MG63 (cell line): ENCODE results near the gene PROM2. TPM values are rescaled to one million over a fixed set of nuclear protein-coding genes. Genes with fewer than 3 reads are reported as not detected.
"Not testable (repeated sequence)": the region's sequence is repeated elsewhere in the genome, so short reads cannot be mapped to it uniquely, and the experiment has no call there.

ENCODE experiments used
- DNase-seq: peaks from one replicate; pipeline ENCODE4 v3.0.0-alpha.2; 2020
- H3K27me3 ChIP-seq: fragments of 250-450 bp; sonication (Bioruptor Pico); 2 replicates; pipeline ENCODE4 v1.5.1; 2020; ENCODE audit warnings: mild to moderate bottlenecking, moderate library complexity
- H3K36me3 ChIP-seq: fragments of 250-450 bp; sonication (Bioruptor Pico); 2 replicates; pipeline ENCODE4 v1.5.1; 2020; ENCODE audit warnings: mild to moderate bottlenecking, moderate library complexity
- H3K4me3 ChIP-seq: fragments of 250-450 bp; sonication (Bioruptor Pico); 2 replicates; pipeline ENCODE4 v1.5.1; 2020; ENCODE audit warnings: mild to moderate bottlenecking, moderate library complexity
- H3K9me3 ChIP-seq: fragments of 250-450 bp; sonication (Bioruptor Pico); 2 replicates; pipeline ENCODE4 v1.5.1; 2020; ENCODE audit warnings: mild to moderate bottlenecking, moderate library complexity
- total RNA-seq: library from RNA; depleted of rRNA; stranded (reverse); fragments of >200 nt; shearing (Covaris generic); gene quantifications from 2 replicates; pipeline ENCODE4 v1.2.3, GENCODE V29; 2014; ENCODE audit warnings: low replicate concordance

The PROM2 gene
- total RNA-seq, 1 experiment from 2014 or later = 2.0 TPM

DNA sequence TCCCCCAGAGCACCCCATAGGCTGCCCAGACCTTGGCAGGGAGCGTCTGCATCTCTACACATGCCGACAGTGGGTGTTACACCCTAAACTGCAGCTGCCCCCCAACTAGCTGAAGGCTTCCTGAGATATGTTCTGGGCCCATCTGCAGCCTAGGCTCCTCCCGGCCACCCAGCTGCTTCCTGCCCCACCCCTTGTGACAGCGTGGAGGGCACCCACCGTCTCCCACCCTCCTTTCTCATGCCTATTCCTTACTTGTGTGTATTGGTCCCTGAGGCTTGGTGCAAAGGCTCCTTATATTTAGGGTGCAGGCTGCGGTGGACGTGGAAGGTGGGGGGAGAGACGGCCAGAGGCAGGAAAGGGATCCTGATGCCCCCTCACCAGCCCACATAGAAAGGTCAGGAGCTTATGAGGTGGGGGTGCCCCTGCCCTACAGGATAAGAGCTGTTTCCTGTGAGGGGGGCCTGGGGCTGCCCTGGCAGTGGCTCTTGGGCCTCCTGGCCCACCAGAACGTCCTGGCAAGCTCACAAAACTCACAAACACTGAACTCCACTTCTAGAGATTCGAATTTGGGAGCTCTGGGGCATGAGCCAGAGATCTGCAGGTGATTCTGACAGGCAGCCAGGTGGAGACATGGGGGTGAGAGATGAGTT is 7.3 kb upstream of the PROM2 start:
- Histone ChIP-seq H3K9me3 (no peaks in the 10 kb centered on the region), H3K4me3 (no peak overlapping the region), H3K36me3 (no peaks in the 10 kb centered on the region), H3K27me3 (peaks cover 2% of the 10 kb centered on the region; the same call in 1 of the 2 replicates)
- no peak for DNase-seq

DNA sequence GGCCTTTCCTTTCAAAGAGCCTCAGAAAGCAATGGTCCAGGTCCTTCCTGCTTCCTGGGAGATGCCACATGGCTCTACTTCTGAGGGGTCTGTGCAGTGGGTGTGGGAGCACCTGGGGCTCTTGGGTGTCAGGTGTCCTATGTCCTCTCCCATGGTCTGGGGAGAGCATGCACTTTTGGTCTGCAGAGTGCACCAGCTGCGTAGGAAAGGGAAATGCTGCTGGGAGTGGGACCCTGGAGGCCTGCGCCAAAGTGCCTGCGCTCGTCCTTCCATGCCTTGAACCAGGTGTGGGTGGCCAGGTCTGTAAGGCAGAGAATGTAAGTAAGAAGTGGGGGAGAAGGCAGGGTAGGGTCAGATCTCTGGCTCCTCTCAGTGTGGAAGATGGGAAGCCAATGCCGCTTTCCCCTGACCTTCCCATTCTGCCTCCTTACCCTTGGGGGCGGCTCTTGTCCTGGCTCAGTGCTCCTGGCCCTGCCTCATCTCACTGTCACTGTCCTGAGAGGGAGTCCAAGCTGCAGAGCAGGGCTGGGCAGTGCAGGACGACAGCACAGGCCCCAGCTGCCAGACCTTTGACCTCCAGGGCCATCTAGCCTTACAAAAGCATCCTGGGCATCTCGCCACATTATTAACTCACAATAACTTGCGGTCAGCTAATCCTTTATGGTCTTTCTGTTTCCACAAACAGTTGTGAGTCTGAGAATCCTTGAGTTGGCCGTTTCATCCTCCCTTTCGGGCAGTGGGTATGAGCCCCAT is 6.6 kb upstream of the PROM2 start:
- no peaks in the 10 kb centered on the region for H3K9me3 ChIP-seq
- H3K4me3 ChIP-seq = no peak overlapping the region
- H3K27me3 ChIP-seq = peaks cover 2% of the 10 kb centered on the region; the same call in 1 of the 2 replicates
- DNase-seq = peak; percentile 88
- no peaks in the 10 kb centered on the region for H3K36me3 ChIP-seq

DNA sequence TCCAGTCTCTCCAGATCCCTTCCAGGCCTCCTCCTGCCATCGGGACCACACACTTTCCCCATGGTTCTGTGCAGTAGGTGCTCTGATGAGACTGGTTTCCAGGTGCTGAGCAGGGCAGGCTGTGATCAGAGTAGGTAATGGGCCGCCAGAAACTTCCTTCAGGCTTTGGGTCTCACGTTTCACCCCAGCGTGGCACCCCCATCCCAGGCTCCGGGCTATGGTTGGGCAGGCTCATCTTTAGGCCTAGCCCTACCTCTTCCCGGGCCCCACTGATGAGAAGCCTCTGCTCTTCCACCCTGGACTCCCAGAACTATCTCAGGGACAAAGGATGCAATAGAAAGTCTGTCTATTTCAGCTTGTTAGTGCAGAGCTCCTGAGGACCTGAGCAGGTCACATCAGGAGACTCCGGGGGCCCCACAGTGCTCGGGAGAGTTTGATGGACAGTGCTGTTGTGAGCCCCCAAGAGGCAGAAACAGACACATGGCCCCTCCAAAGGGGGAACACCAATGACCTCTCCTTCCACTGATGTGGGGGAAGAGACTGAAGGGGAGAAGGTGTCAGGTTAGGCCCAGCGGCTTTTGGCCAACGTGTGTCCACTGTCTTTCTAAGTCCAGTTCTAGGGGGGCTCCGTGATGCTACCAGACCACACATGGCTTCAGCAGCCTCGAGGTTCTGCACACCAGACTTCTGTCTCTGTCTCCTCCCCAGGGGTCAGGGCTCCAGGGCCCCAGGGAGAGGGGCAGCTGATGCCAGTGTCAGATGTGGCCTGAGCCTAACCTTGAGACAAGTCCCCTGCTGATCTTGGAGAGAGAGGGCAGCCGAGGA is 5.8 kb upstream of the PROM2 start:
- H3K9me3 ChIP-seq = no peaks in the 10 kb centered on the region
- no peak overlapping the region for H3K4me3 ChIP-seq
- no peak for DNase-seq
- H3K36me3 ChIP-seq = no peaks in the 10 kb centered on the region
- peaks cover 2% of the 10 kb centered on the region; the same call in 1 of the 2 replicates for H3K27me3 ChIP-seq

DNA sequence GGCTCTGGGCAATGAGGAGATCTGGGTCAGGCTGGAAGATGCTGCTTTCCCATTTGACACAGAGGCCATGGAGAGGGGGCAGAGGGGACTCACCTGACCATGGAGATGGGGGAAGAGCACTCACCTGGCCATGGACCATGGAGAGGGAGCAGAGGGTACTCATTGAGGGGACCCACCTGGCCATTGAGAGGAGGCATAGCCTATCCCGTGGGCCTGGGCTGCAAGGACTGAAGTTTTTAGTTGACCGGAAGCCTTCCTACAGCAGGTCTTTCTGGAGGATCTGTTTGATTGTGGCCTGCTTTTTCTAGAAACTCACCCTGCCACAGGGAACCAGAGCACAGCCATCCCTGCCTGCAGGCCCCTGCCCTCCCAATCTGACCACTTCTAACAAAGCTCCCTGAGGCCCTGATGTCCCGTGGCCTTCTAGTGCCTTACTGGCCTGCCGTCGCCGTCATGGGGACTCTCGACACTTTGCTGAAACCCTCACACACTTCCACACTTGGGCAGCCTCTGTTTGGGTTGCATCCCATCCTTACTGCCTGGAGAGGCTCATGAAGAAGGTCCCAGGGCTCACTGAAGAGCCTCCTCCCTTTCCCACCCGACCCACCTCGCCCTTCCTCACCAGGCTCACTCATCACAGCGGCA is 5.1 kb upstream of the PROM2 start:
- Histone ChIP-seq H3K4me3 (no peak overlapping the region), H3K36me3 (no peaks in the 10 kb centered on the region), H3K27me3 (peaks cover 2% of the 10 kb centered on the region; the same call in 1 of the 2 replicates), H3K9me3 (no peaks in the 10 kb centered on the region)
- DNase-seq = no peak

DNA sequence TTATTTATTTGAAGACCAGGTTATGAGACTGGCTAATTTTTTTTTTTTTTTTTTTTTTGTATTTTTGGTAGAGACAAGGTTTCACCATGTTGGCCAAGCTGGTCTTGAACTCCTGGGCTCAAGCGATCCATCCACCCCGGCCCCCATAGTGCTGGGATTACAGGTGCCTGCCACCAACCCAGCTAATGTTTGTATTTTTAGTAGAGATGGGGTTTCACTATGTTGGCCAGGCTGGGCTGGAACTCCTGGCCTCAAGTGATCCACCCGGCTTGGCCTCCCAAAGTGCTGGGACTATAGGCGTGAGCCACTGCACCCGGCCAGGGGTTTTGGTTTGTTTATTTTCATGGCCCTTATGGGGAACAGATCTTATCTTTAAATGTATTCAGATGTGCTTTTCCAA is 4.5 kb upstream of the PROM2 start:
- not testable (repeated sequence) for H3K4me3 ChIP-seq, DNase-seq, H3K36me3 ChIP-seq, H3K9me3 ChIP-seq, H3K27me3 ChIP-seq

DNA sequence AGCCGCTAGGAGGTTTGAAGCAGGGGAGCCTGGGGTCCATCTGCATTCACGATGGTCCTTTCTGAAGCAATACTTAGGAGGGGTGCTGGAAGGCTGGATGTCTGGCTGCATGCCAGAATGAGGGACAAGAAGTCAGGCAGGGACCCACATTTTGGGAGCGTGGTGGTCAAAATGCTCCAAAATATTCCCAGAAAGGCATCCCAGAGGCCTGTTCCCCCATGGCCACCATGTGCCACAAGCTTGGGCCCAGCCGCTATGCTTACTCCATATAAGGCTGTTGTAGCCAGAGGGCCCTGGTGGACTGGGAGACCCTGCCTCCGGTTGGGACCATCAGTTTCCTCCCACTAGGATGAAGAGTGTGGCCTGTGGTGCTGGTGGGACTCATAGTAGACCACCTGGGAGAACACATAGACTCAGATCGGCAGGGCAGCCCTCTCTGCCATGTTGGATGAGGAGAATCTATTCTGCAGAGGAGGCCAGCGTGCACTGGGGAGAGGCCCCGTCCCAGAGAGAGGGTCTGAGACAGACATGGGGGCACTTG is 3.6 kb upstream of the PROM2 start:
- H3K36me3 ChIP-seq = no peaks in the 10 kb centered on the region
- H3K27me3 ChIP-seq = no peaks in the 10 kb centered on the region
- no peak for DNase-seq
- H3K4me3 ChIP-seq = no peak overlapping the region
- H3K9me3 ChIP-seq = no peaks in the 10 kb centered on the region

DNA sequence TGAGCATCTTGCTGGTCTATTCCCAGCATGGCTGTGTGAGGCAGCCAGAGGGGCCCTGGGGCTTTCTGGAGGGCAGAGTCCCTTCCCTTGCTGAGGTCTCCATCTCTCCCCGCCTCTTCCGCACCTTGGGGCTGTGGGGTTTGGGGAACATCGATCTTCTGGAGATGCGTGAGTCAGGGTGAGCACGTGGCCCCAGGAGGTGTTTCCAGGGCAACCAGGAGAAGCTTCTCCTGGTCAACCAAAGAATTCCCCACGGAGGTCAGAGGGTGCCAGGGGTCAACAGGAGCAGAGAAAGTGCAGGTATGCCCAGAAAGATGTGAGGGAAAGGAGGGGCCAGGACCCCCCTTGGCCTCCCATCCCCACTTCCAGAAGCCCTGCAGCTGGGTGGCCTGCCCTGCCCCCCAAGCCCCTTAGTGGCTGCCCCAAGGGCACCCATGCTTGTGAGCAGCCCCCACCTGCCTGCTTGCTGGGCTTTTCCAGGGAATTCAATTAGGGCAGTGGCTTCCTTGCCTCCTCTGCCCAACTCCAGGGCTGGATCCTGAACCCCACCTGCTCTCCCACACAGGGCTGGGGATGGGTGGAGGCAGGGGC is 2.8 kb upstream of the PROM2 start:
- H3K4me3 ChIP-seq = no peak overlapping the region
- no peaks in the 10 kb centered on the region for H3K27me3 ChIP-seq
- no peaks in the 10 kb centered on the region for H3K9me3 ChIP-seq
- H3K36me3 ChIP-seq = no peaks in the 10 kb centered on the region
- no peak for DNase-seq

DNA sequence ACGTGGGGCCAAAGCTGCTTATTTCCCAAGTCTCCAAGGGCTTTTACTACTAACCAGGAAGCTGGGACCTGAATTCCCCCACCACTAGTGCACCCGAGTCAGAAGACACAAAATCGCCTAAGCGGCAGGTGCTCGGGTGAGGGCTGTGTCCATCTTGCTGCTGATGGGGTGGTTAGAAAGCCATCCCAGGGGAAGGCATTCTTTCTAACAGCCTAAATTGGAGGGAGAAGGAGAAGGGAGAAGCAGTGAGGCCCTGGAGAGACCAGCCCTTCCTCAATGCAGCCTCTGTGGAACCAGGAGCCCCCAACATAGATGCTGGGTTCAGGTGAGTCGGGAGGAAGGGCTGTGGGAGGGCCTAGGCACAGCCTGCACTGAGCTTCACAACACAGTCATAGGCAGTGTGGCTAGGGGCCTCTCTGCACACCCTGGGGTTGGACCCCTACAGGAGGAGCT is 1.9 kb upstream of the PROM2 start:
- H3K27me3 ChIP-seq = no peaks in the 10 kb centered on the region
- H3K4me3 ChIP-seq = no peak overlapping the region
- no peak for DNase-seq

DNA sequence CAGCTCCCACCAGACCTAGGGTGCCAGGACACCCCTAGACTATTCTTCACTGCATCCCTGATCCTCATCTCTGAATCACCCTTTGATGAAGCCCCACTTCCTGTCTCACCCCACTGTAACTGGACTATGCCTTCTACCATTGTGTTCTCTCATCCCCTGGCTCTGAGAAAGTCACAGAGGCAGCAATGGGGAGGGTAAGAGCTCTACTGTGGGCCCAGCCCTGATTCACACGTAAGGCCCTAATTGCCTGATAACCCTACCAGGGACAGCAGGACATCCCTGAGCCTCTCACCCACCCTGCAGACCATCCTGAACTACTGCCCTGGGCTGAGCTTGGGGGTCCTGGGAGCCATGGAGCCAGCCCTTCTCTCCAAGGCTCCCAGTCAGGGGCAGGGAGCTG is 1.5 kb upstream of the PROM2 start:
- no peak for DNase-seq
- Histone ChIP-seq H3K27me3 (no peaks in the 10 kb centered on the region), H3K4me3 (no peak overlapping the region), H3K36me3 (no peaks in the 10 kb centered on the region), H3K9me3 (no peaks in the 10 kb centered on the region)

More for the DNA sequence above, 1.9 kb upstream of the PROM2 start:
- H3K9me3 ChIP-seq = no peaks in the 10 kb centered on the region
- H3K36me3 ChIP-seq = no peaks in the 10 kb centered on the region

DNA sequence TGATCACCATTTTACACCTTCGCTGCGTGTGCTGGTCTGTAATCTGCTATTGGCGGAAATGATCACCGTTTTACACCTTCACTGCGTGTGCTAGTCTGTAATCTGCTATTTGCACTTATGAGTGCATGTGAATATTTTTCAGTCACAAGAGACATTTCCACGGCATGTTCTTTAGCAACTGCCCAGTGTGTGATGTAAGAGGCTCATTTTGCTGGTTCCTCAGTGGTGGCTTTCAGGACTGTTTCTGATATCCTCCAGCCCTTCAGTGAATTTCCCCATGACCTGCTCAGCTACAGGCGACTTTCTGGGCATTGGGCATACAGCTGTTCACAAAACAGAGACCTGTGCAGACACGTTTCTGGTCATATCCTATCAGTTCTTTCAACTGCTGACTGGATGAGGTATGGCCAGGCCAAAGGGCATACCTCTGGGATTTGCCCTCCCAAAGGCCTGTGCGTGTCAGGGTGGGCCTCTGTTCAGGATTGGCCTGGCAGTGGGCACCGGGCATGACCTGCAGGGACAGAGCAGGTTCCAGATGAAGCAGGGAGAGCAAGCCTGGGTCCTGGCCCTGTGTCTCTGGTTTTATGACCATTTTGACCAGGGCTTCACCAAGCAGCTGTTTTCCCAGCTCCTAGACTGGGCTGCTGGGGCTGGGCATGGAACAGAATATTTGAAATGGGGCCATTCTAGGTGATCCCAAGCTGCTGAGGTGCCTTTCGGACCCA is 521 bp upstream of the PROM2 start:
- no peak for DNase-seq
- Histone ChIP-seq H3K9me3 (no peaks in the 10 kb centered on the region), H3K27me3 (no peaks in the 10 kb centered on the region), H3K4me3 (no peak overlapping the region), H3K36me3 (no peaks in the 10 kb centered on the region)

DNA sequence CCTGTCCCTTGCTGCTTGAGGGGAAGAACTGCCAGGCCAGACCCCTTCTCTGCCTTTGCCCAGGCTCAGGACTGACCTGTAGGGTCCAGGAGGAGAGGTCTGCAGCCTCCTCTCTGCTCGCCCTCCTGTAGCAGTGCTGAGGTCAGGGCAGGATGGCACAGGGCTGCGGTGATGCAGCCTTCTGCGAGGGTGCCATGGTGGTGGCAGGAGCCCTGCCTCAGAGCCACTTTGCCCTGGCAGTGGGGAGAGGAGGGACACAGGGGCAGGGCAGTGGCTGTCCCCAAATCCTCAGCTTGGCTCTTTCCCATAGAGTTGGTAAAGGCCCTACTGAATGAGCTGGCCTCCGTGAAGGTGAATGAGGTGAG is 884 bp downstream of the PROM2 start:
- no peak for DNase-seq
- Histone ChIP-seq H3K36me3 (no peaks in the 10 kb centered on the region), H3K27me3 (no peaks in the 10 kb centered on the region), H3K9me3 (no peaks in the 10 kb centered on the region), H3K4me3 (no peak overlapping the region)

DNA sequence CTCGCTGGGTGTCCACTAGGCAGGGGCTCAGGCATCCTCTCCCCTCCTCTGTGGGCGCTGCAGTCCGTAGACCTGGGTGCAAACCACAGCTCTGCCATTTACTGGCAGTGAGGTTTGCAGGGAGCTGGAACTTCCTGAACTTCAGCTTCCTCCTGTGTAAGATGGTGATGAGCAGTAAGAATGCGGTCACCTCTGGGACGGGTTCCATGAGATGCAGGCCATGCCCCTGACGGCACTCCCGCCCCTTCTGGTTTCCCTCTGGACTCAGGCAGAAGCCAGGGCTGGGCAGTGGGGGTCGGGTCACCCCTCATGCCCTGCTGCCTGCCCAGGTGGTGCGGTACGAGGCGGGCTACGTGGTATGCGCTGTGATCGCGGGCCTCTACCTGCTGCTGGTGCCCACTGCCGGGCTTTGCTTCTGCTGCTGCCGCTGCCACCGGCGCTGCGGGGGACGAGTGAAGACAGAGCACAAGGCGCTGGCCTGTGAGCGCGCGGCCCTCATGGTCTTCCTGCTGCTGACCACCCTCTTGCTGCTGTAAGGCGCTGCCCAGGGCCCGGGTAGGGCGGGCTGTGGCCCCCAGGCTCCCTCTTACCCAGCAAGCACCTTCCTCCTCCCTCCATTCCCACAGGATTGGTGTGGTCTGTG is 1.5 kb downstream of the PROM2 start:
- no peaks in the 10 kb centered on the region for H3K27me3 ChIP-seq
- no peaks in the 10 kb centered on the region for H3K36me3 ChIP-seq
- peak; percentile 32 for DNase-seq
- H3K9me3 ChIP-seq = no peaks in the 10 kb centered on the region
- H3K4me3 ChIP-seq = no peak overlapping the region

DNA sequence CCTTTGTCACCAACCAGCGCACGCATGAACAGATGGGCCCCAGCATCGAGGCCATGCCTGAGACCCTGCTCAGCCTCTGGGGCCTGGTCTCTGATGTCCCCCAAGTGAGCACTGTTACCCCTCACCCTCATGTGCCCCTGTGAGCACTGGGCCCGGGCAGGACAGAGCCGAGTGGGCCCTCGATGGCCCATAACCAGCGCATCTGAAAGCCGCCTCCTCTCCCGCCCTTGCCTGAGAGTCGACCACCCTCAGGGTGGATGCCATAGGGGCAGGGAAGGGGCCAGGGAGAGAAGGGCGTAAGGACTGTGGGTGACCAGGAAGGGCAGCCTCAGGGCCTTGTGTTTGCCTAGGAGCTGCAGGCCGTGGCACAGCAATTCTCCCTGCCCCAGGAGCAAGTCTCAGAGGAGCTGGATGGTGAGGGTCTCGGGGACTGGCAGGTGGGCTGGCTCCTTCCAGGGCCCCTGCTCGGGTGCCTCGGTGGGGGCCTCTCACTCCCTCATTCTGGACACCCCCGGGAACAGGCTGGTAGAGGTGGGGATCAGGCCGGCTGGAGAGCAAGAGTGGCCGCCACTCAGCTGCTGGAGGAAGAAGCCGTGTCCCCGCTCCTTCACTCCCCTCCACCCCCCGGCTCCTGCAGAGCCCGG is 2.1 kb downstream of the PROM2 start:
- Histone ChIP-seq H3K9me3 (no peaks in the 10 kb centered on the region), H3K4me3 (no peak overlapping the region), H3K27me3 (no peaks in the 10 kb centered on the region), H3K36me3 (no peaks in the 10 kb centered on the region)
- DNase-seq = no peak

DNA sequence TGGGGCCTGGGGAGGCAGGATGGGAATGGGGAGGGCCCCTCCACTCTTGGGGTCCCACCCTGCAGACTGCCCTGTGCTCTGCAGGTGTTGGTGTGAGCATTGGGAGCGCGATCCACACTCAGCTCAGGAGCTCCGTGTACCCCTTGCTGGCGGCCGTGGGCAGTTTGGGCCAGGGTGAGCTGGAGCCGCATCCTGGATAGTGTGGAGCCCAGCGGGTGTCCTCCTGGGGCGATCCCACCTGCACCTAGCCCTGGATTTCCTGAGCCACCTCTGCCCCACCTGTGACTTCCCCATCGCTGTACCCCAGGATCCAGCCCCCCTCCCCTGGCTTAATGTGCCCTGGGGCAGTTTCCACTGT is 2.6 kb downstream of the PROM2 start:
- Histone ChIP-seq H3K36me3 (no peaks in the 10 kb centered on the region), H3K27me3 (no peaks in the 10 kb centered on the region), H3K9me3 (no peaks in the 10 kb centered on the region), H3K4me3 (no peak overlapping the region)
- no peak for DNase-seq

DNA sequence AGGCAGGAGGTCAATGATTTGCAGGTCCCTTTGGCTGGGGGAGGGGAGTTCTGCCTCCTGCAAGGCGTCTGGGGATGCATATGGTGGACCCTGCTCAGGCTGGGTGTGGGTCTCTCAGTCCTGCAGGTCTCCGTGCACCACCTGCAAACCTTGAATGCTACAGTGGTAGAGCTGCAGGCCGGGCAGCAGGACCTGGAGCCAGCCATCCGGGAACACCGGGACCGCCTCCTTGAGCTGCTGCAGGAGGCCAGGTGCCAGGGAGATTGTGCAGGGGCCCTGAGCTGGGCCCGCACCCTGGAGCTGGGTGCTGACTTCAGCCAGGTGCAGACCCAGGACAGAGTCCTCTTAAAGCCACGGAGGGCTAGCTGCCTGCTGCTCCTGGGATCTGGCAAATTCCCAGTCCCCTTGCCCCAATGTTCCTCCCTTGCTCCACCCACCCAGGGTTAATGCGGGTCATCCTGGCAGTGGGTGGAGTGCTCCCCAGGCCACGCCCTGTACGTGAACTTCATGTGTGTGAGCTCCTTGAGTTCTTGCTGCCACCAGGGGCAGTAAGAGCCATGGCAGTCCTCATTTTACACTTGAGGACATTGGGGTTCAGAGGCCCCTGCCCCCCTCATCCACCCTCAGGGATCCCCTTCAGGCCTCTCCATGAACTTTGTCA is 3.1 kb downstream of the PROM2 start:
- no peak overlapping the region for H3K4me3 ChIP-seq
- H3K9me3 ChIP-seq = no peaks in the 10 kb centered on the region
- peak; percentile 56 for DNase-seq
- H3K27me3 ChIP-seq = no peaks in the 10 kb centered on the region
- H3K36me3 ChIP-seq = no peaks in the 10 kb centered on the region
